ENCODE results near the gene FGF23.
"Not testable (repeated sequence)": the region's sequence is repeated elsewhere in the genome, so short reads cannot be mapped to it uniquely, and the experiment has no call there.

DNA sequence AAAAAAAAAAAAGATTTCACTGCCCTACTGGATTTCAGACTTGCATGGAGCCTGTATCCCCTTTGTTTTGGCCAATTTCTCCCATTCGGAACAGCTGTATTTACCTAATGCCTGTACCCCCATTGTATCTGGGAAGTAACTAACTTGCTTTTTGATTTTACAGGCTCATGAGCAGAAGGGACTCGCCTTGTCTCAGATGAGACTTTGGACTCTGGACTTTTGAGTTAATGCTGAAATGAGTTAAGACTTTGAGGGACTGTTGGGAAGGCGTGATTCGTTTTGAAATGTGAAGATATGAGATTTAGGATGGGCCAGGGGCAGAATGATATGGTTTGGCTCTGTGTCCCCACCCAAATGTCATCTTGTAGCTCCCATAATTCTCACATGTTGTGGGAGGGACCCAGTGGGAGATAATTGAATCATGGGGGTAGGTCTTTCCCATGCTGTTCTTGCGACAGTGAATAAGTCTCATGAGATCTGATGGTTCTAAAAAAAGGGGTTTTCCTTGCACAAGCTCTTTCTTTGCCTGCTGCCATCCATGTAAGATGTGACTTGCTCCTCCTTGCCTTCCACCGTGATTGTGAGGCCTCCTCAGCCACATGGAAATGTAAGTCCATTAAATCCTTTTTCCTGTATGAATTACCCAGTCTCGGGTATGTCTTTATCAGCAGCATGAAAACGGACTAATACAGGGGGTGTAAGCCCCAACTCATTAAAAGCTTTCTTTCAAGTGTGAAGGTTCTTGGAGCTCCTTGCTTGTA is 25.5 kb upstream of the FGF23 start:
- TF ChIP-seq POLR2A, POLR2AphosphoS5 (IDR thresholded peaks at IDR 0.05): not testable (repeated sequence)
- TF ChIP-seq, protein P1, sequence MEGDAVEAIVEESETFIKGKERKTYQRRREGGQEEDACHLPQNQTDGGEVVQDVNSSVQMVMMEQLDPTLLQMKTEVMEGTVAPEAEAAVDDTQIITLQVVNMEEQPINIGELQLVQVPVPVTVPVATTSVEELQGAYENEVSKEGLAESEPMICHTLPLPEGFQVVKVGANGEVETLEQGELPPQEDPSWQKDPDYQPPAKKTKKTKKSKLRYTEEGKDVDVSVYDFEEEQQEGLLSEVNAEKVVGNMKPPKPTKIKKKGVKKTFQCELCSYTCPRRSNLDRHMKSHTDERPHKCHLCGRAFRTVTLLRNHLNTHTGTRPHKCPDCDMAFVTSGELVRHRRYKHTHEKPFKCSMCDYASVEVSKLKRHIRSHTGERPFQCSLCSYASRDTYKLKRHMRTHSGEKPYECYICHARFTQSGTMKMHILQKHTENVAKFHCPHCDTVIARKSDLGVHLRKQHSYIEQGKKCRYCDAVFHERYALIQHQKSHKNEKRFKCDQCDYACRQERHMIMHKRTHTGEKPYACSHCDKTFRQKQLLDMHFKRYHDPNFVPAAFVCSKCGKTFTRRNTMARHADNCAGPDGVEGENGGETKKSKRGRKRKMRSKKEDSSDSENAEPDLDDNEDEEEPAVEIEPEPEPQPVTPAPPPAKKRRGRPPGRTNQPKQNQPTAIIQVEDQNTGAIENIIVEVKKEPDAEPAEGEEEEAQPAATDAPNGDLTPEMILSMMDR (IDR thresholded peaks at IDR 0.05): not testable (repeated sequence)

All from suprapubic skin (tissue), 4 donors.